ENCODE data around the gene MTFR1L.

The MTFR1L gene

GRCh38 chr1:25818569-25818968, 1.2 kb upstream of the MTFR1L start:
- no peak for TF ChIP-seq EP300 (IDR thresholded peaks at IDR 0.05; ENCODE audit: borderline replicate concordance)
- TF ChIP-seq CEBPB (IDR thresholded peaks at IDR 0.05) = no peak
- no peak for TF ChIP-seq CREB1 (IDR thresholded peaks at IDR 0.05; ENCODE audit: low read depth)
- no peak for TF ChIP-seq ZBTB7A (IDR thresholded peaks at IDR 0.05; ENCODE audit: low read depth)
- no peak for TF ChIP-seq FOXM1 (IDR thresholded peaks at IDR 0.05; ENCODE audit: borderline replicate concordance, low read depth)
- TF ChIP-seq TEAD4 (IDR thresholded peaks at IDR 0.05) = no peak
- no peak for TF ChIP-seq TCF12 (IDR thresholded peaks at IDR 0.05; ENCODE audit: low read depth)
- no peak for TF ChIP-seq EGR1 (IDR thresholded peaks at IDR 0.05)
- TF ChIP-seq, protein P1, sequence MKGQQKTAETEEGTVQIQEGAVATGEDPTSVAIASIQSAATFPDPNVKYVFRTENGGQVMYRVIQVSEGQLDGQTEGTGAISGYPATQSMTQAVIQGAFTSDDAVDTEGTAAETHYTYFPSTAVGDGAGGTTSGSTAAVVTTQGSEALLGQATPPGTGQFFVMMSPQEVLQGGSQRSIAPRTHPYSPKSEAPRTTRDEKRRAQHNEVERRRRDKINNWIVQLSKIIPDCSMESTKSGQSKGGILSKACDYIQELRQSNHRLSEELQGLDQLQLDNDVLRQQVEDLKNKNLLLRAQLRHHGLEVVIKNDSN (IDR thresholded peaks at IDR 0.05) = no peak
- TF ChIP-seq TAF1 (IDR thresholded peaks at IDR 0.05; ENCODE audit: low read depth) = no peak
- no peak for TF ChIP-seq NFIC (IDR thresholded peaks at IDR 0.05)
- no peak for TF ChIP-seq REST (IDR thresholded peaks at IDR 0.05; ENCODE audit: low read depth)
- no peak for TF ChIP-seq YY1 (IDR thresholded peaks at IDR 0.05; ENCODE audit: low read depth)
- TF ChIP-seq MAX (IDR thresholded peaks at IDR 0.05) = no peak
- TF ChIP-seq RAD21 (IDR thresholded peaks at IDR 0.05; ENCODE audit: low read depth) = no peak

DNA sequence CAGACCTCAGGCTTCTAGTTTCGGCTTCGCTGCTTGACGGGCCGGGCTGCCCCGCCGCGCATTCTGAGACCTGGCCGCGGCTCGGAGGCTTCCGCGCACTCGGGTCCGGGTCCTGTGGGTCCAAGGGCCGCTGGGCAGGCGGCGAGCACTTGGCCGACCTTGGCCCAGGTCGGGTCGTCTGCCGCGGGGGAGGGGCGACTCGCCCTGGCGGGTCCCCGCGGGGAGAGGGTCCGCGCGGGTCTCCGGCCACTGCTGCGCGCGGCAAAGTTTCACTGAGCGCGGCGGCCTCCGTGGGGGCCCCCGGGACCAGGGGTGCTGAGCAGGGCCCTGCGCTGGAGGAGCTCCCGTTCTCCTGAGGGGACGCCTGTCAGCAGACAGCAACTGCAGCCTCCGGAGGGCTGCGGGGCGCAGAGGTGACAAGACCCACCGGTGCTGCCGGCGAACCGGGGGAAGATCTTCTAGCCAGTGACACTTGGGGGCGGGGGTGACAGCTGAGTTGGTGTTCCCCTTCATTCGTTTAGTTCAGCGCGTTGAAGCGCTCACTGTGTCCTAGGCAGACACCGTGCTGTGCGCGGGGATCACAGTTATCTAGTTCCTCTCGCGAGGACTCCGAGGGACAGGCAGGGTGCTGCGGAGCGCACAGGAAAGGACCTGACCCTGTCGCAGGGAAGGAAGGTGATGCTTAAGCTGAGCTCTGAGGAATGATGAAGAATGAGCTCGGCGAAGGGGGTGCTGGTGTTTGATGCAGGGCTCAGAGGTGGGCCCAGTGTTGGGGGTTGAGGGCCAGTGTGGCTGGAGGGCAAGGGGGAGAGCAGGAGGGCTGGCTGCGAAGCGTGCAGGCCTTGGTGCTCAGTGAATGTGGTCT, 725 bp downstream of the MTFR1L start:
- no peak for TF ChIP-seq FOXM1 (IDR thresholded peaks at IDR 0.05; ENCODE audit: borderline replicate concordance, low read depth)
- peak; percentile 4; the same call in 1 of the 2 replicates for TF ChIP-seq TAF1 (IDR thresholded peaks at IDR 0.05; ENCODE audit: low read depth)
- no peak for TF ChIP-seq NFIC (IDR thresholded peaks at IDR 0.05)
- no peak for TF ChIP-seq TCF12 (IDR thresholded peaks at IDR 0.05; ENCODE audit: low read depth)
- TF ChIP-seq RAD21 (IDR thresholded peaks at IDR 0.05; ENCODE audit: low read depth) = no peak
- TF ChIP-seq ZBTB7A (IDR thresholded peaks at IDR 0.05; ENCODE audit: low read depth) = peak; percentile 30; the same call in 1 of the 2 replicates
- TF ChIP-seq, protein P1 (IDR thresholded peaks at IDR 0.05) = no peak
- TF ChIP-seq EP300 (IDR thresholded peaks at IDR 0.05; ENCODE audit: borderline replicate concordance) = no peak
- TF ChIP-seq MAX (IDR thresholded peaks at IDR 0.05) = 0 out of 2 replicates have a peak, but pooled peaks have one; percentile 25
- no peak for TF ChIP-seq YY1 (IDR thresholded peaks at IDR 0.05; ENCODE audit: low read depth)
- no peak for TF ChIP-seq EGR1 (IDR thresholded peaks at IDR 0.05)
- no peak for TF ChIP-seq CREB1 (IDR thresholded peaks at IDR 0.05; ENCODE audit: low read depth)
- no peak for TF ChIP-seq CEBPB (IDR thresholded peaks at IDR 0.05)
- no peak for TF ChIP-seq TEAD4 (IDR thresholded peaks at IDR 0.05)
- no peak for TF ChIP-seq REST (IDR thresholded peaks at IDR 0.05; ENCODE audit: low read depth)

GRCh38 chr1:25821112-25821476, 1.3 kb downstream of the MTFR1L start:
- TF ChIP-seq CEBPB (IDR thresholded peaks at IDR 0.05) = no peak
- no peak for TF ChIP-seq TAF1 (IDR thresholded peaks at IDR 0.05; ENCODE audit: low read depth)
- no peak for TF ChIP-seq EGR1 (IDR thresholded peaks at IDR 0.05)
- no peak for TF ChIP-seq FOXM1 (IDR thresholded peaks at IDR 0.05; ENCODE audit: borderline replicate concordance, low read depth)
- TF ChIP-seq RAD21 (IDR thresholded peaks at IDR 0.05; ENCODE audit: low read depth) = no peak
- TF ChIP-seq NFIC (IDR thresholded peaks at IDR 0.05) = no peak
- TF ChIP-seq YY1 (IDR thresholded peaks at IDR 0.05; ENCODE audit: low read depth) = no peak
- TF ChIP-seq ZBTB7A (IDR thresholded peaks at IDR 0.05; ENCODE audit: low read depth) = no peak
- TF ChIP-seq EP300 (IDR thresholded peaks at IDR 0.05; ENCODE audit: borderline replicate concordance) = no peak
- TF ChIP-seq TEAD4 (IDR thresholded peaks at IDR 0.05) = no peak
- no peak for TF ChIP-seq TCF12 (IDR thresholded peaks at IDR 0.05; ENCODE audit: low read depth)
- no peak for TF ChIP-seq REST (IDR thresholded peaks at IDR 0.05; ENCODE audit: low read depth)
